Astrocyte of the spinal cord (primary cell): ENCODE measurements around the gene BCAS1.

Experiments used
- DNase-seq: peaks from one replicate; pipeline ENCODE4 v3.0.0; 2011; ENCODE audit warnings: low read depth, low spot score
- H3K4me3 ChIP-seq: 2 replicates; pipeline ENCODE4 v1.5.1; 2011; ENCODE audit warnings: low read depth, mild to moderate bottlenecking, low read length, moderate library complexity
- CTCF ChIP-seq: IDR thresholded peaks from 2 replicates; pipeline ENCODE4 v1.5.1; 2012; ENCODE audit warnings: low read depth, mild to moderate bottlenecking, low read length, inconsistent platforms
- in situ Hi-C: cut with HindIII; loops from 2 replicates; pipeline ENCODE4 v1.10.0; 2017; ENCODE audit warnings: low sequenced_read_pairs

The BCAS1 gene

DNA sequence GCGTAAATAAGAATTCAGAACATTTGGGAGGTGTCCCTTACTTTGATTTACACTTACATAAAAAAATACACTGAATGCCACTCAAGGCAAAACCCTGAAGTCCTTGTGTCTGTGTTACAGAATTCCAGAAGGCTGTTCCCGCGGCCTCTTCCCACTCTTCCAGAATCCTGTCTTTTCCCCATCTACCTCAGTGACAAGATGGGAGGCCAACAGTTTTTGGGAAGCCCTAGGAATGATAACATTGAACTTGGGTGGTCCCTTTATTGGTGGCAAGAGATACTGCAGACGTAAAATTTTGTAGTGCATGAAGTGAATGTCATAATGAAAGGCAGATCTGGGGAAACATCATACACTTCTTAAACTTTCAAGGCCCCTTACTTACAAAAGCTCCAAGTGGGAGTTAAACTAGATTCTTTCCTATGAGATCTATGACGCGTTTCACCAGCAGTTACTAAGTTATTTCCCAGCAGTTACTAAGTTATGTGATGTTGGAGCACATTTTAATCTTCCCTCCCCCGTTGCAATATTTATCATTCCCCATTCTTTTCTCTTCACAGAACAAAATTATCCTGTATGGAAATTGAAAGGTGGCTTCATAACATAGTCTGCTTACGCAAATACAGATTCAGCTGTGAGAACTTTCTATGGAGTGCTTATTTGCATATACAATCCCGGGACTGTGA, 79.5 kb downstream of the BCAS1 start:
- DNase-seq, result no peak
- TF ChIP-seq CTCF, result no peak
- in situ Hi-C loops, result no loop called here

DNA sequence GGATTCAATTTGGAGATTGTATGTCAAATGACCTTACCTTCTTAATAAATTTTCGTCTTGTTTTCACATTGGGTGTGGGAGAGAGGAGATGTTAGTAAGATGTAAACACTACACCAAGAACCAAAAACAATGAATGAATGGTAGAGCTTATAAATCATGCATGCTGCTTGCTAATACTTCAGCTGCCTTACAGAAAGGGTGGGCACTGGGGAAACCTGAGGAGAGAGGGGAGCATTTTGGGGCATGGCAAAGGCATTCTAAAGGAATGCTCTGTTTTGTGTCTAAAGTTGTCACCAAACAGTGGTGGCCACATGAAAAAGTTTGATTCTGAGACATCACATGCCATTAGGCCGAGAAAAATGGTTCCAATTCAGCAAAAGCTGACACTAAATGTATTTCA, 80.4 kb downstream of the BCAS1 start:
- in situ Hi-C loops, result no loop called here
- no peak overlapping the region for H3K4me3 ChIP-seq
- TF ChIP-seq CTCF, result no peak
- no peak for DNase-seq

More for the DNA sequence above, 79.5 kb downstream of the BCAS1 start:
- H3K4me3 ChIP-seq, result no peak overlapping the region

DNA sequence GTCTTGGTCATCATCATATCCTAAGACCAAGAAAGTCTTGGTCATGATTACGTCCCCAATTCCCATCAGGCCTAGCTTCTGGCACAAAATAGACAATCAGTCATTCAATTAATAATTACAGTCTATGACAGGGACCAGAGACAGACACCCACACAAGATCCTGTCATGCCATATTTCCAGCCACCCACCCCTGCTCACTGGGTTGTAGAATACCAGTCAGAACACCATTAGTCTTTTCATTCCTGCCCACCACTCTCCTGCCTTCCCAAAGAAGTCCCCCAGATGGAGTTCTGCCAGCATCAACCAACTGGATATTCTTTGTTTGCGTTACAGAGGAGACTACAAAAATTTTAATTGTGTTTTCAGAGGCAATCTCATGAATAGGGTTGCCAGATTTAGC, 81.0 kb downstream of the BCAS1 start:
- no peak overlapping the region for H3K4me3 ChIP-seq
- in situ Hi-C loops, result no loop called here
- TF ChIP-seq CTCF, result no peak
- no peak for DNase-seq

GRCh38 chr20:53986037-53986650, 84.2 kb downstream of the BCAS1 start:
- in situ Hi-C loops, result no loop called here
- no peak for TF ChIP-seq CTCF
- H3K4me3 ChIP-seq, result no peak overlapping the region
- DNase-seq, result no peak

DNA sequence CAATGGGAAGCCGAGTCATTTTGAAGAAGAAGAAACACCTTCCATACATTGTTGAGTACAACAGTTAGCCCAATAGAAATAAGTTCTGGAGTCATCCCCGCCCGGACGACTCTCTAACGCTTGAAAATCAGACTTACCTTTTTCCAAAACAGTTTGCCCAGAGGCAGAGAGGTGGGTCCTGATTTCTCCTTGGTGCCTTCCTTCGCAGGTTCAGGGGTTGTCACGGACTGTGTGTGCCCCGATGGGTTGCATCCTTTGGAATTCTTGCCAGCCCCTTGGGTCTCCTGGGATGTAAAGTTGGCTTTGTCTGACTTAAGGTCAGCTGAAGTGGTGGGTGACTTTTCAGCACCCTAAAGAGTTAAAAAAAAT, 85.3 kb downstream of the BCAS1 start:
- H3K4me3 ChIP-seq, result no peak overlapping the region
- in situ Hi-C loops, result no loop called here
- no peak for DNase-seq
- no peak for TF ChIP-seq CTCF

DNA sequence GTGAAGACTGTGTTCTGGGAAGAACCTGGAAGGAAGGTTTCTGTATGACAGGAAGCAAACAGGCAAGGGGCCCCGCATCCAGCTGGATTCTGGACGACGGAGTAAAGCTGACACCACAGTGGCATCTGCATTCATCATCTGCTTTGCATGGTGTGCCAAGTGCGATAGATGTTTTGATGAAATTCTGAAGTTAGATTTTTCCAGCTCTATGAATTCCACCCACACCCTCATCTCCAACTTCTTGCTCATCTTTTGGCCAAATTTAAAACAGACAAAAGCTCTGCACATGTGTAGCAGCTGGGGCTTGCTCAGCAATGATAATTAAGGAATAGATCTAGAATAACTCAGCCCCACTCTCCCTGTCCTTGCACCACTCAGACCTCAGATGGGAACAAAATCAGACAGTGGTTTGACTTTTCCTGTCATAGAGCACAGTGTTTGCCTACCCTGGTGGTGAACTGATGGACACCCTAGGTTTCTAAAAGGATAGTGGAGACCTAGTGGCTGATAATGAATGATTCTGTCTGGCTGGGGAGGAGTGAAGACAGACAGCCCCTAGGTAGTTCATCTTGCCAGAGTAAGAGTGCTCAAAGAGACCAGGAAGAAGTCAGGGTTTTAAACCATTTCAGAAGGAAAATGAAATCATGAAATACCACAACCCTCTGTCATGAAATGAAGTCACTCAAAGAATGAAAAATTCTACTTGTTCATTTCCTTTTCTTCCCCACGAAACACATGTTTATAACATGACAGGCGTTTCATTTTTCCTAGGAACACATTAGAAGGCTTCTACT, 85.8 kb downstream of the BCAS1 start:
- no peak overlapping the region for H3K4me3 ChIP-seq
- DNase-seq, result no peak
- in situ Hi-C loops, result no loop called here
- TF ChIP-seq CTCF, result no peak
